H1 (cell line): ENCODE measurements around the gene SCGB3A1. TPM values are rescaled to one million over a fixed set of nuclear protein-coding genes. Genes with fewer than 3 reads are reported as not detected.

ENCODE experiments used
- CTCF ChIA-PET: fragments of 300-600 bp; sonication (Branson Sonifier 250); formaldehyde crosslinking; loops from one replicate; lab custom pipeline; 2021; ENCODE audit not compliant: partially characterized antibody; lab: Charles Lee
- POLR2A ChIA-PET: fragments of 300-600 bp; sonication (Branson Sonifier 250); formaldehyde crosslinking; loops from one replicate; lab custom pipeline; 2021; ENCODE audit warnings: inconsistent platforms; ENCODE audit not compliant: partially characterized antibody; lab: Charles Lee
- DNase-seq, 2 experiments: peaks; one replicate each; pipeline versions ENCODE4 v3.0.0 to v3.0.0-alpha.2; 2010 to 2022; ENCODE audit warnings: low spot score in 2 of 2, low read depth in 1 of 2, mixed read lengths in 1 of 2
- FAIRE-seq: peaks from 2 replicates; lab custom pipeline; 2011; peaks lifted over from hg19 to GRCh38; lab: Jason Lieb, UNC
- H2AFZ ChIP-seq: 2 replicates; pipeline ENCODE4 v1.8.1; 2012; ENCODE audit warnings: low read length, inconsistent platforms
- H2AK5ac ChIP-seq: 2 replicates; pipeline ENCODE4 v1.6.1; 2013; ENCODE audit warnings: low read depth, low read length
- H2BK120ac ChIP-seq: replicated peaks from 2 replicates; pipeline ENCODE3; 2013; ENCODE audit warnings: low read depth, low read length, inconsistent platforms
- H2BK12ac ChIP-seq: 2 replicates; pipeline ENCODE4 v1.6.1; 2013; ENCODE audit warnings: low read depth, low read length
- H2BK15ac ChIP-seq: 2 replicates; pipeline ENCODE4 v1.6.1; 2013; ENCODE audit warnings: low read length
- H2BK20ac ChIP-seq: 2 replicates; pipeline ENCODE4 v1.6.1; 2013; ENCODE audit warnings: low read length
- H2BK5ac ChIP-seq: 2 replicates; pipeline ENCODE4 v1.6.1; 2013; ENCODE audit warnings: low read depth, low read length
- H3K14ac ChIP-seq: 2 replicates; pipeline ENCODE4 v1.6.1; 2013; ENCODE audit warnings: inconsistent platforms; ENCODE audit not compliant: insufficient read length
- H3K18ac ChIP-seq: 2 replicates; pipeline ENCODE4 v1.6.1; 2013; ENCODE audit warnings: low read length; ENCODE audit errors: extremely low read depth
- H3K23ac ChIP-seq: 2 replicates; pipeline ENCODE4 v1.6.1; 2013; ENCODE audit warnings: inconsistent platforms; ENCODE audit not compliant: insufficient read length
- H3K23me2 ChIP-seq: 2 replicates; pipeline ENCODE4 v1.6.1; 2013; ENCODE audit warnings: low read depth, low read length
- H3K27ac ChIP-seq: 2 replicates; pipeline ENCODE4 v1.6.1; 2011; ENCODE audit warnings: low read depth, low read length, inconsistent platforms
- H3K27me3 ChIP-seq, 4 experiments: replicated peaks in 1 of 4; 1 replicate in 1 of 4; 2 replicates in 3 of 4; pipeline versions ENCODE4 v1.6.1 to v1.8.1; 2011 to 2013; ENCODE audit warnings: low read length in 3 of 4, mild to moderate bottlenecking in 3 of 4, inconsistent platforms in 2 of 4, mixed read lengths in 2 of 4, moderate library complexity in 1 of 4; ENCODE audit not compliant: control insufficient read depth in 3 of 4, insufficient read depth in 3 of 4; ENCODE audit errors: extremely low read depth in 1 of 4
- H3K36me3 ChIP-seq, 4 experiments: 2 replicates each; pipeline versions ENCODE4 v1.6.1 to v1.8.1; 2011 to 2013; ENCODE audit warnings: mild to moderate bottlenecking in 4 of 4, low read length in 3 of 4, moderate library complexity in 2 of 4, control low read depth in 1 of 4, inconsistent platforms in 1 of 4; ENCODE audit not compliant: insufficient read depth in 4 of 4, control insufficient read depth in 2 of 4
- H3K4ac ChIP-seq: replicated peaks from 2 replicates; pipeline ENCODE3; 2013; ENCODE audit warnings: low read length, low read depth, mixed read lengths, inconsistent platforms; ENCODE audit not compliant: insufficient read length
- H3K4me1 ChIP-seq, 4 experiments: replicated peaks in 1 of 4; 1 replicate in 1 of 4; 2 replicates in 3 of 4; pipeline versions ENCODE4 v1.6.1 to v1.8.1; 2011 to 2013; ENCODE audit warnings: low read length in 3 of 4, inconsistent platforms in 2 of 4, mixed read lengths in 1 of 4; ENCODE audit not compliant: insufficient read depth in 4 of 4, control insufficient read depth in 3 of 4
- H3K4me2 ChIP-seq, 2 experiments: 2 replicates each; pipeline versions ENCODE4 v1.6.1 to v1.8.1; 2011 to 2013; ENCODE audit warnings: low read depth in 2 of 2, low read length in 2 of 2, control low read depth in 1 of 2, inconsistent platforms in 1 of 2, mild to moderate bottlenecking in 1 of 2; ENCODE audit not compliant: insufficient read depth in 1 of 2
- H3K4me3 ChIP-seq, 4 experiments: fragments of 200-600, 300-600 bp in 1 of 4; sonication (generic), shearing (Covaris generic), sonication (Bioruptor Twin) in 1 of 4; 2 replicates each; pipeline versions ENCODE4 v1.5.1 to v1.8.1; 2011 to 2016; ENCODE audit warnings: low read length in 4 of 4, low read depth in 3 of 4, control low read depth in 2 of 4, inconsistent platforms in 2 of 4, mild to moderate bottlenecking in 2 of 4, mixed read lengths in 1 of 4, moderate library complexity in 1 of 4; ENCODE audit not compliant: insufficient read depth in 2 of 4; ENCODE audit errors: extremely low read depth in 1 of 4
- H3K56ac ChIP-seq: replicated peaks from 2 replicates; pipeline ENCODE3; 2013; ENCODE audit warnings: low read depth, mild to moderate bottlenecking, mixed read lengths, low read length, inconsistent platforms; ENCODE audit not compliant: insufficient read length
- H3K79me1 ChIP-seq: 2 replicates; pipeline ENCODE4 v1.6.1; 2013; ENCODE audit warnings: low read depth, low read length, control low read depth
- H3K79me2 ChIP-seq, 2 experiments: 2 replicates each; pipeline versions ENCODE4 v1.6.1 to v1.8.1; 2012 to 2013; ENCODE audit warnings: low read length in 2 of 2, mild to moderate bottlenecking in 2 of 2, inconsistent platforms in 1 of 2; ENCODE audit not compliant: insufficient read depth in 2 of 2, control insufficient read depth in 1 of 2
- H3K9ac ChIP-seq, 4 experiments: replicated peaks in 1 of 4; 1 replicate in 1 of 4; 2 replicates in 3 of 4; pipeline versions ENCODE4 v1.6.1 to v1.8.1; 2011 to 2013; ENCODE audit warnings: low read depth in 3 of 4, low read length in 3 of 4, control low read depth in 2 of 4, mild to moderate bottlenecking in 2 of 4, moderate library complexity in 2 of 4, inconsistent platforms in 1 of 4; ENCODE audit errors: extremely low read depth in 1 of 4
- H3K9me3 ChIP-seq, 2 experiments: 2 replicates each; pipeline versions ENCODE4 v1.6.1 to v1.8.1; 2012 to 2013; ENCODE audit warnings: mild to moderate bottlenecking in 2 of 2, moderate library complexity in 2 of 2, control low read depth in 1 of 2, inconsistent platforms in 1 of 2, low read depth in 1 of 2, low read length in 1 of 2, mixed read lengths in 1 of 2; ENCODE audit not compliant: insufficient read depth in 2 of 2
- H4K20me1 ChIP-seq, 2 experiments: replicated peaks in 1 of 2; 2 replicates each; pipeline versions ENCODE3 to v1.8.1; 2011 to 2013; ENCODE audit warnings: inconsistent platforms in 2 of 2, low read length in 2 of 2, mild to moderate bottlenecking in 1 of 2; ENCODE audit not compliant: insufficient read depth in 2 of 2, control insufficient read depth in 1 of 2
- H4K5ac ChIP-seq: 2 replicates; pipeline ENCODE4 v1.6.1; 2013; ENCODE audit warnings: low read length, low read depth, mixed read lengths, inconsistent platforms; ENCODE audit not compliant: insufficient read length
- H4K8ac ChIP-seq: 2 replicates; pipeline ENCODE4 v1.8.0; 2013; ENCODE audit warnings: mild to moderate bottlenecking, moderate library complexity, low read length, inconsistent platforms; ENCODE audit not compliant: insufficient read depth; ENCODE audit errors: extremely low read depth
- H4K91ac ChIP-seq: replicated peaks from 2 replicates; pipeline ENCODE3; 2013; ENCODE audit warnings: low read length, mixed read lengths, inconsistent platforms; ENCODE audit not compliant: insufficient read length
- KDM1A ChIP-seq: fragments of 200-600, 300-600 bp; sonication (generic); IDR thresholded peaks from 2 replicates; pipeline ENCODE4 v1.7.1; 2016; ENCODE audit warnings: mild to moderate bottlenecking, low read length, borderline replicate concordance
- KDM4A ChIP-seq: IDR thresholded peaks from one replicate; pipeline ENCODE4 v1.7.1; 2012; ENCODE audit warnings: low read depth, mild to moderate bottlenecking, moderate library complexity, low read length, inconsistent platforms; ENCODE audit not compliant: severe bottlenecking
- KDM5A ChIP-seq: fragments of 200-600 bp; IDR thresholded peaks from 2 replicates; pipeline ENCODE4 v1.7.1; 2012; ENCODE audit warnings: mild to moderate bottlenecking, low read length, inconsistent platforms, mixed read lengths
- SIN3A ChIP-seq, 2 experiments: IDR thresholded peaks in 1 of 2; conservative IDR thresholded peaks in 1 of 2; 2 replicates each; pipeline ENCODE4 v1.6.1; 2011 to 2012; ENCODE audit warnings: low read length in 2 of 2, improper control_type of control experiment in 1 of 2, low read depth in 1 of 2, mild to moderate bottlenecking in 1 of 2
- TAF7 ChIP-seq: optimal IDR thresholded peaks from 2 replicates; pipeline ENCODE3; 2011; ENCODE audit warnings: low read depth, mild to moderate bottlenecking, inconsistent platforms, low read length, moderate library complexity, borderline replicate concordance
- ZNF274 ChIP-seq: IDR thresholded peaks from 2 replicates; pipeline ENCODE4 v1.7.0; 2012; ENCODE audit warnings: low read length, borderline replicate concordance; ENCODE audit errors: extremely low read depth
- WGBS, 2 experiments: shearing (Covaris generic) in 1 of 2; methylation state at CpG; one replicate each; pipeline versions ENCODE4 v1.1.6 to v1.1.7; 2013 to 2015; ENCODE audit warnings: low lambda C conversion rate in 2 of 2, mixed read lengths in 2 of 2, inconsistent platforms in 1 of 2, low coverage in 1 of 2, missing lambda C conversion rate in 1 of 2; ENCODE audit not compliant: insufficient replicate concordance in 2 of 2, insufficient coverage in 1 of 2, insufficient read length in 1 of 2; ENCODE audit errors: extremely low coverage in 1 of 2, missing lambda C conversion rate in 1 of 2; 5-methylcytosine and 5-hydroxymethylcytosine counted together
- polyA plus RNA-seq, 7 experiments: library from polyadenylated mRNA; depleted of rRNA in 3 of 7; stranded (reverse) in 5 of 7; unstranded in 2 of 7; fragments of >200 nt in 5 of 7; fragments of 200-250 nt in 2 of 7; gene quantifications; 1 replicate in 5 of 7; 2 replicates in 1 of 7; 4 replicates in 1 of 7; pipeline versions ENCODE4 v1.2.1 to v1.2.3, GENCODE V29; 2011 to 2013; ENCODE audit warnings: missing spikeins in 2 of 7, mixed read lengths in 2 of 7
- total RNA-seq: library from RNA; stranded (reverse); fragmentation: NEBNext Ultra II Directional; extraction: Animal tissue kit (Norgen Biotek cat#: 25700); gene quantifications from 2 replicates; pipeline ENCODE4 v1.2.1, GENCODE V29; 2021
- TF ChIP-seq, protein P1 (sequence below), 3 experiments: IDR thresholded peaks; 1 replicate in 2 of 3; 2 replicates in 1 of 3; pipeline versions ENCODE4 v1.5.1 to v1.6.1; 2011; ENCODE audit warnings: low read length in 3 of 3, mild to moderate bottlenecking in 3 of 3, inconsistent platforms in 2 of 3, low read depth in 1 of 3, moderate library complexity in 1 of 3; ENCODE audit not compliant: insufficient read depth in 1 of 3; ENCODE audit errors: control extremely low read depth in 1 of 3

The SCGB3A1 gene
- total and polyA plus RNA-seq, 2 of the 8 experiments (the other 6 are each of a cell fraction or from before 2014, with no cell fraction given) = 0.20 TPM; not detected in 1

- Histone ChIP-seq H3K23ac (no peak overlapping the region), H2BK120ac (no peak overlapping the region), H4K5ac (no peak overlapping the region), H4K20me1 (peaks cover 3 to 4% of the 10 kb centered on the region in 2 experiments), H2BK20ac (no peak overlapping the region), H3K4me2 (no peak overlapping the region), H3K36me3 (peaks cover 0 to 59% (median 17%) of the 10 kb centered on the region in 4 experiments; a peak in 7 of 8 replicates), H3K27ac (no peak overlapping the region), H3K14ac (no peak overlapping the region), H3K27me3 (no peaks in the 10 kb centered on the region), H3K23me2 (no peaks in the 10 kb centered on the region), H3K4me3 (no peak overlapping the region), H3K56ac (no peak overlapping the region), H3K79me1 (no peaks in the 10 kb centered on the region), H4K8ac (no peak overlapping the region), H2BK5ac (no peak overlapping the region), H3K79me2 (peaks cover under 1 to 38% of the 10 kb centered on the region in 2 experiments; a peak in 3 of 4 replicates), H3K18ac (no peak overlapping the region), H3K4me1 (no peaks in the 10 kb centered on the region; a peak in 1 of 7 replicates), H3K9me3 (no peaks in the 10 kb centered on the region), H3K4ac (no peak overlapping the region), H2BK12ac (no peak overlapping the region), H2AFZ (no peak overlapping the region), H2BK15ac (no peak overlapping the region), H2AK5ac (no peak overlapping the region), H3K9ac (no peak overlapping the region), H4K91ac (no peak overlapping the region)
- WGBS, 2 experiments = 89% methylated on average over 3 of the region's 3 CpGs; no CpG with 5 or more reads in 1 of the 2 experiments
- FAIRE-seq = no peak
- CTCF ChIA-PET = interaction anchor here (1.2 kb wide), 1 partner anchor 52 kb away, joined by 5 read pairs; no protein-coding TSS in a partner anchor
- POLR2A ChIA-PET = interaction anchor here (0.5 to 1.0 kb wide), 2 partner anchors 8 to 50 kb away, joined by 3 read pairs; no protein-coding TSS in a partner anchor
- DNase-seq = no peak
- no peak for TF ChIP-seq KDM1A
- TF ChIP-seq SIN3A (conservative IDR thresholded peaks at IDR 0.05 in 1 of 2, IDR thresholded peaks at IDR 0.05 in 1 of 2; ENCODE audit: low read depth in 1 of 2, low read length in 2 of 2) = no peak
- no peak for TF ChIP-seq TAF7
- no peak for TF ChIP-seq ZNF274
- TF ChIP-seq KDM4A = no peak
- no peak for TF ChIP-seq KDM5A
- TF ChIP-seq, protein P1, sequence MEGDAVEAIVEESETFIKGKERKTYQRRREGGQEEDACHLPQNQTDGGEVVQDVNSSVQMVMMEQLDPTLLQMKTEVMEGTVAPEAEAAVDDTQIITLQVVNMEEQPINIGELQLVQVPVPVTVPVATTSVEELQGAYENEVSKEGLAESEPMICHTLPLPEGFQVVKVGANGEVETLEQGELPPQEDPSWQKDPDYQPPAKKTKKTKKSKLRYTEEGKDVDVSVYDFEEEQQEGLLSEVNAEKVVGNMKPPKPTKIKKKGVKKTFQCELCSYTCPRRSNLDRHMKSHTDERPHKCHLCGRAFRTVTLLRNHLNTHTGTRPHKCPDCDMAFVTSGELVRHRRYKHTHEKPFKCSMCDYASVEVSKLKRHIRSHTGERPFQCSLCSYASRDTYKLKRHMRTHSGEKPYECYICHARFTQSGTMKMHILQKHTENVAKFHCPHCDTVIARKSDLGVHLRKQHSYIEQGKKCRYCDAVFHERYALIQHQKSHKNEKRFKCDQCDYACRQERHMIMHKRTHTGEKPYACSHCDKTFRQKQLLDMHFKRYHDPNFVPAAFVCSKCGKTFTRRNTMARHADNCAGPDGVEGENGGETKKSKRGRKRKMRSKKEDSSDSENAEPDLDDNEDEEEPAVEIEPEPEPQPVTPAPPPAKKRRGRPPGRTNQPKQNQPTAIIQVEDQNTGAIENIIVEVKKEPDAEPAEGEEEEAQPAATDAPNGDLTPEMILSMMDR (IDR thresholded peaks at IDR 0.05; ENCODE audit: control extremely low read depth in 1 of 3, insufficient read depth in 1 of 3, low read depth in 1 of 3, low read length in 3 of 3) = no peak
Observed at GRCh38 chr5:180553530-180553929, 37.8 kb downstream of the SCGB3A1 start.
